ENCODE data around the gene TP73.

DNA sequence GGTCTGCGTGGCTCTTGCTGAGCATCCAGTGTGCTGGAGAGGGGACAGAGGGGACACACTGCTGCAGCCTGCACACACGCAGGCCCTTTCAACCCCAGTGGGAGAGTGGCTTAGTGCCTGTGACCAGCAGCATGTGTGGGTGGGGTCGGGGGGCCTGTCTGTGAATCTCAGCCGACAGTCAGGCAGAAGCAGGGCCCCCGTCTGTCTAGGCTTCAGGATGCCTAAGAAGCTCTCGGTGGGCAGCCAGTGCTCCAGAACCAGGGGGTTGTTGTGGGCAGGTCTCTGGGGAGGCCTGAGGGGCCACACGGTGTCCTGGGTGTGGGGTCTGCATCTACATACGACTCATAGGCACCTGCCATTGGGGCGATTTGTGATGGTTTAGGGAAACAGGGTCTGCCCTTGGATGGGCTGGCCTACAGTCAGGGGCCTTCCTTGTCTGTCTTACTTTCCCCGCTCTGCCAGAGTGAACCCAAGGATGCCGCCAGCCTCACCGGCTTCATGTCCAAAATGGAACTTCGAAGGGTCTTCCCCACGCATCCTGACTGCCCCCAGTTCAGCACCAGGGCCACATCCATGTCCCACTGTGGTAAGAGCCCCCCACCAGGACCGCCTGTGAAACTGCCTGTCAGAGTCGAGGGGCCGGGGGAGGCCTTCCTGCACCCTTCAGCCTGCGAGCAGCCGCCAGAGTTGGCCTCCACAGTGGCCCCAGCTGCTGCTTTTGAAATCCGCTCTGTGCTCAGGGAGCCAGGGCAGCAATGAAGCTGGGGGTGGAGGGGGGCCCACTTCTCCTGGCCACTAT lies 101.5 kb downstream of the TP73 start:
- TF ChIP-seq, protein P1, sequence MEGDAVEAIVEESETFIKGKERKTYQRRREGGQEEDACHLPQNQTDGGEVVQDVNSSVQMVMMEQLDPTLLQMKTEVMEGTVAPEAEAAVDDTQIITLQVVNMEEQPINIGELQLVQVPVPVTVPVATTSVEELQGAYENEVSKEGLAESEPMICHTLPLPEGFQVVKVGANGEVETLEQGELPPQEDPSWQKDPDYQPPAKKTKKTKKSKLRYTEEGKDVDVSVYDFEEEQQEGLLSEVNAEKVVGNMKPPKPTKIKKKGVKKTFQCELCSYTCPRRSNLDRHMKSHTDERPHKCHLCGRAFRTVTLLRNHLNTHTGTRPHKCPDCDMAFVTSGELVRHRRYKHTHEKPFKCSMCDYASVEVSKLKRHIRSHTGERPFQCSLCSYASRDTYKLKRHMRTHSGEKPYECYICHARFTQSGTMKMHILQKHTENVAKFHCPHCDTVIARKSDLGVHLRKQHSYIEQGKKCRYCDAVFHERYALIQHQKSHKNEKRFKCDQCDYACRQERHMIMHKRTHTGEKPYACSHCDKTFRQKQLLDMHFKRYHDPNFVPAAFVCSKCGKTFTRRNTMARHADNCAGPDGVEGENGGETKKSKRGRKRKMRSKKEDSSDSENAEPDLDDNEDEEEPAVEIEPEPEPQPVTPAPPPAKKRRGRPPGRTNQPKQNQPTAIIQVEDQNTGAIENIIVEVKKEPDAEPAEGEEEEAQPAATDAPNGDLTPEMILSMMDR (IDR thresholded peaks at IDR 0.05) = no peak
- no peak for TF ChIP-seq EZH2 (IDR thresholded peaks at IDR 0.05; ENCODE audit: borderline replicate concordance, insufficient read depth, low read depth, low read length, poor library complexity, severe bottlenecking)

Data from B cell (primary cell).